Lower leg skin (tissue), 4 donors: Measurements from ENCODE around the gene NECTIN1. TPM values are rescaled to one million over a fixed set of nuclear protein-coding genes. Genes with fewer than 3 reads are reported as not detected.

Source experiments
- DNase-seq, 2 donors: peaks; one replicate each; pipeline ENCODE4 v3.0.0-alpha.2; 2019; ENCODE audit warnings: low spot score in 2 of 2
- H3K4me3 ChIP-seq: fragments of 200-600 bp; sonication (generic); 2 replicates; pipeline ENCODE4 v1.5.1; 2017; ENCODE audit warnings: mild to moderate bottlenecking, low read depth; ENCODE audit not compliant: poor library complexity, severe bottlenecking
- CTCF ChIP-seq, 3 donors: fragments of 450-650 bp; IDR thresholded peaks; one replicate each; pipeline ENCODE4 v1.5.1; 2016; ENCODE audit warnings: antibody characterized with exemption in 3 of 3, mild to moderate bottlenecking in 3 of 3, moderate library complexity in 2 of 3
- POLR2A ChIP-seq, 2 donors: fragments of 450-650 bp; IDR thresholded peaks; one replicate each; pipeline ENCODE4 v1.6.1; 2016 to 2017; ENCODE audit warnings: antibody characterized with exemption in 2 of 2, mild to moderate bottlenecking in 1 of 2, moderate library complexity in 1 of 2
- WGBS, 2 donors: methylation state at CpG; one replicate each; pipeline ENCODE4 v1.1.5; 2018; 5-methylcytosine and 5-hydroxymethylcytosine counted together
- intact Hi-C: fragments of 100-400 bp; cut with DNase I; formaldehyde crosslinking; loops from one replicate; pipeline ENCODE4 v1.15.0; 2023; ENCODE audit warnings: low total_unique reads
- total RNA-seq, 4 donors: library from RNA; depleted of rRNA; stranded (reverse); fragments of >200 nt; gene quantifications; one replicate each; pipeline ENCODE4 v1.1.0, GENCODE V29; 2016

NECTIN1 gene
- total RNA-seq, 4 donors from 2014 or later: 111 to 142 (median 130) TPM

- no peak for DNase-seq
- no peak overlapping the region for H3K4me3 ChIP-seq
- WGBS, 2 donors: 91% methylated on average over 6 of the region's 6 CpGs
- intact Hi-C loops: no loop called here
- no peak for TF ChIP-seq CTCF (IDR thresholded peaks at IDR 0.05)
- TF ChIP-seq POLR2A (IDR thresholded peaks at IDR 0.05): no peak
Observed at GRCh38 chr11:119614222-119615002, 114.6 kb downstream of the NECTIN1 start.

- intact Hi-C loops: no loop called here
- no peak for TF ChIP-seq CTCF (IDR thresholded peaks at IDR 0.05)
- no peak for TF ChIP-seq POLR2A (IDR thresholded peaks at IDR 0.05)
- WGBS, 2 donors: 66 to 68% methylated on average over 6 of the region's 6 CpGs
- DNase-seq: no peak
- no peak overlapping the region for H3K4me3 ChIP-seq
Observed at GRCh38 chr11:119612814-119613213, 116.2 kb downstream of the NECTIN1 start.

GRCh38 chr11:119610836-119611426 lies 118.1 kb downstream of the NECTIN1 start:
- 95 to 96% methylated on average over 5 of the region's 5 CpGs for WGBS, 2 donors
- intact Hi-C loops: no loop called here
- no peak overlapping the region for H3K4me3 ChIP-seq
- no peak for DNase-seq
- no peak for TF ChIP-seq POLR2A (IDR thresholded peaks at IDR 0.05)
- no peak for TF ChIP-seq CTCF (IDR thresholded peaks at IDR 0.05)

- no peak for DNase-seq
Observed at GRCh38 chr11:119608781-119609180, 120.2 kb downstream of the NECTIN1 start.

DNA sequence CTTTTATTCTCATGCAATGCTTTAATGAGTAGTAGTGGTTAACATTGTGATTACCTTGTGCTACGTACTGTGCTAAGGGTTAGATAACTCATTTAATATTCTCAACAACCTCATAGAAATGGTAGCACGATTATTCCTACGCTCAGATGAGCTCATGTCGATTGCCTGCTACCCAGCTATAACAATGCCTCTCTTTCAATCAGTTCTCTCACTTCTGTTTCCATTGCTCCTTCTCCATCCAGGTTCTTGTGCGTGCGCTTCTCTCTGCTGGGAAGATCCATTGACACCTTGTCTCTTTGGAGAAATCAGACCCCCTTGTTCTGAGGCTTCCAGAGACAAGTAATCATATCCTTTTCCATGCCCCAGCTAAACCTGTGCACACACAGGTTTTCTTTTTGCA lies 120.8 kb downstream of the NECTIN1 start:
- WGBS, 2 donors: 70 to 77% methylated on average over 6 of the region's 6 CpGs
- H3K4me3 ChIP-seq: no peak overlapping the region
- no peak for TF ChIP-seq CTCF (IDR thresholded peaks at IDR 0.05)
- no peak for TF ChIP-seq POLR2A (IDR thresholded peaks at IDR 0.05)
- DNase-seq: no peak
- intact Hi-C loops: no loop called here

More at GRCh38 chr11:119608781-119609180, 120.2 kb downstream of the NECTIN1 start:
- no peak for TF ChIP-seq CTCF (IDR thresholded peaks at IDR 0.05)
- TF ChIP-seq POLR2A (IDR thresholded peaks at IDR 0.05): no peak
- intact Hi-C loops: no loop called here
- no peak overlapping the region for H3K4me3 ChIP-seq
- WGBS, 2 donors: 49 to 60% methylated on average over 4 of the region's 4 CpGs
